Transverse colon (tissue), 4 donors: Measurements from ENCODE around the gene FSD1. TPM values are rescaled to one million over a fixed set of nuclear protein-coding genes. Genes with fewer than 3 reads are reported as not detected.

Source experiments
- DNase-seq: peaks from one replicate; pipeline ENCODE4 v3.0.0-alpha.2; 2019
- H3K27ac ChIP-seq, 4 donors: fragments of 200-600 bp; sonication (generic); 2 replicates each; pipeline ENCODE4 v1.5.1; 2016 to 2018; ENCODE audit warnings: inconsistent platforms in 4 of 4
- H3K27me3 ChIP-seq: fragments of 200-600 bp; sonication (generic); 2 replicates; pipeline ENCODE4 v1.5.1; 2017; ENCODE audit warnings: inconsistent platforms
- H3K36me3 ChIP-seq, 4 donors: fragments of 200-600 bp; sonication (generic); 2 replicates each; pipeline ENCODE4 v1.5.1; 2017 to 2019; ENCODE audit warnings: inconsistent platforms in 4 of 4
- H3K4me1 ChIP-seq, 4 donors: fragments of 200-600 bp; sonication (generic); 2 replicates each; pipeline ENCODE4 v1.5.1; 2017 to 2020; ENCODE audit warnings: inconsistent platforms in 4 of 4
- H3K4me3 ChIP-seq, 4 donors: fragments of 200-600 bp; sonication (generic); 1 replicate in 1 of 4; 2 replicates in 3 of 4; pipeline versions ENCODE4 v1.5.1 to v1.6.1; 2017 to 2019; ENCODE audit warnings: inconsistent platforms in 4 of 4
- H3K9me3 ChIP-seq, 2 donors: fragments of 200-600 bp; sonication (generic); 2 replicates each; pipeline ENCODE4 v1.5.1; 2017 to 2019; ENCODE audit warnings: inconsistent platforms in 2 of 2
- EP300 ChIP-seq: sonication (generic); formaldehyde crosslinking; IDR thresholded peaks from one replicate; pipeline ENCODE4 v1.6.1; 2017; ENCODE audit warnings: antibody characterized with exemption, low read depth
- POLR2A ChIP-seq: fragments of 450-650 bp; IDR thresholded peaks from one replicate; pipeline ENCODE4 v1.6.1; 2016; ENCODE audit warnings: antibody characterized with exemption, mild to moderate bottlenecking, moderate library complexity
- POLR2AphosphoS5 ChIP-seq, 3 donors: sonication (generic); formaldehyde crosslinking; IDR thresholded peaks; one replicate each; pipeline ENCODE4 v1.6.1; 2016; ENCODE audit warnings: antibody characterized with exemption in 3 of 3
- WGBS, 2 donors: methylation state at CpG; one replicate each; pipeline ENCODE4 v1.1.5; 2018; ENCODE audit warnings: low coverage in 1 of 2; 5-methylcytosine and 5-hydroxymethylcytosine counted together
- in situ Hi-C, 4 donors: fragments of 200-750 bp; cut with MboI; loops; one replicate each; pipeline versions ENCODE4 v1.15.0 to v1.15.1; 2017; ENCODE audit warnings: low sequenced_read_pairs in 3 of 4, low pct_ligation_motif_present in 1 of 4, low pct_unique_long_range_greater_than_20kb in 1 of 4
- intact Hi-C: fragments of 100-400 bp; cut with DNase I; formaldehyde crosslinking; loops from one replicate; pipeline ENCODE4 v1.15.1; 2023; ENCODE audit warnings: low total_unique reads
- total RNA-seq, 4 donors: library from RNA; depleted of rRNA; stranded (reverse); fragments of >200 nt; gene quantifications; one replicate each; pipeline ENCODE4 v1.1.0, GENCODE V29; 2016
- TF ChIP-seq, protein P1 (sequence below), 5 experiments: fragments of 200-600 bp in 3 of 5; fragments of 450-650 bp in 2 of 5; sonication (generic) in 3 of 5; IDR thresholded peaks; 1 replicate in 2 of 5; 2 replicates in 3 of 5; pipeline ENCODE4 v1.5.1; 2016 to 2017; ENCODE audit warnings: antibody characterized with exemption in 5 of 5, inconsistent platforms in 3 of 5, mild to moderate bottlenecking in 2 of 5, moderate library complexity in 1 of 5

Gene FSD1
- total RNA-seq, 4 donors from 2014 or later = 0.68 to 2.9 (median 1.5) TPM; not detected in 1

DNA sequence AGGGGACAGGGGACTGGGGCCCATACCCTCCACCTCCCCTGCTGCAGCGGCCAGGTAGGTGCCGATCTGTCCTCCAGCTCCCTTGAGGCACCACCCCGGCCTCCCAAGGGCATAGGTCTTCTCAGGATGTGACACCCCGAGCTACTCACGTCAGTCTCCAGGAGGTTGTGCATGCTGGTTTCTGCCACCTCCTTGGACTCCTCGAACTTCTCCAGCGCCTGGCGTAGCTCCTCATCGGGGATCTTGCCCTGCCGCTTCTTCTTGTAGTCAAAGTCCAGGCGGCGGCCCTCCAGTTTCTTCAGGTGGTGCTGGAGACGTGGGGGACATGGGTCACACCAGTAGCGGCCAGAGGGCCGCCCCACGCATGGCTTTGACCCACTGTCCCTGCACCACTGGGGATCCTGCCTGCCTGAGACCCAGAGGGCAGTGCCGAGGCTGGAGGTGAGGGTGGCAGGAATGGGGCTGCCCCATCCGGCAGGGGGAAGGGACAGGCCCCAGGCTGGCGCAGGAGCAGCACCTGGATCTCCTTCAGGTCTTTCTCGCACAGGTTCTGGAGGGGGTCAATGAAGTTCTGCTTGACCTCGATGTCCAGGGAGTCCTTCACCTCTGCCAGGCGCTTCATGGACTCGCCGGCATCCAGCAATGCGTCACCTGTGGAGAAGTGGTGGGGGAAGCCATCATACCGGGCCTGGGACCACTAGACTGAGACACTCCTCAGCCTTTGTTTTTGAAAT is 59.3 kb downstream of the FSD1 start:
- Histone ChIP-seq H3K9me3 (no peaks in the 10 kb centered on the region), H3K36me3 (peaks cover 0 to 3% (median 0%) of the 10 kb centered on the region in 4 donors), H3K27ac (no peak overlapping the region), H3K27me3 (no peaks in the 10 kb centered on the region), H3K4me1 (peaks cover 8 to 16% (median 10%) of the 10 kb centered on the region in 4 donors), H3K4me3 (no peak overlapping the region)
- intact Hi-C loops (no loop called here), in situ Hi-C loops (loop anchor here in 1 of 4 donors (25.0 kb wide), 1 partner anchor 101 kb away; no protein-coding TSS in a partner anchor)
- TF ChIP-seq POLR2AphosphoS5 (IDR thresholded peaks at IDR 0.05) (no peak), EP300 (no peak), POLR2A (no peak)
- TF ChIP-seq, protein P1, sequence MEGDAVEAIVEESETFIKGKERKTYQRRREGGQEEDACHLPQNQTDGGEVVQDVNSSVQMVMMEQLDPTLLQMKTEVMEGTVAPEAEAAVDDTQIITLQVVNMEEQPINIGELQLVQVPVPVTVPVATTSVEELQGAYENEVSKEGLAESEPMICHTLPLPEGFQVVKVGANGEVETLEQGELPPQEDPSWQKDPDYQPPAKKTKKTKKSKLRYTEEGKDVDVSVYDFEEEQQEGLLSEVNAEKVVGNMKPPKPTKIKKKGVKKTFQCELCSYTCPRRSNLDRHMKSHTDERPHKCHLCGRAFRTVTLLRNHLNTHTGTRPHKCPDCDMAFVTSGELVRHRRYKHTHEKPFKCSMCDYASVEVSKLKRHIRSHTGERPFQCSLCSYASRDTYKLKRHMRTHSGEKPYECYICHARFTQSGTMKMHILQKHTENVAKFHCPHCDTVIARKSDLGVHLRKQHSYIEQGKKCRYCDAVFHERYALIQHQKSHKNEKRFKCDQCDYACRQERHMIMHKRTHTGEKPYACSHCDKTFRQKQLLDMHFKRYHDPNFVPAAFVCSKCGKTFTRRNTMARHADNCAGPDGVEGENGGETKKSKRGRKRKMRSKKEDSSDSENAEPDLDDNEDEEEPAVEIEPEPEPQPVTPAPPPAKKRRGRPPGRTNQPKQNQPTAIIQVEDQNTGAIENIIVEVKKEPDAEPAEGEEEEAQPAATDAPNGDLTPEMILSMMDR (IDR thresholded peaks at IDR 0.05) = no peak
- DNase-seq = no peak
- 89% methylated on average over 26 of the region's 26 CpGs; no CpG with 5 or more reads in 1 of the 2 donors for WGBS, 2 donors

DNA sequence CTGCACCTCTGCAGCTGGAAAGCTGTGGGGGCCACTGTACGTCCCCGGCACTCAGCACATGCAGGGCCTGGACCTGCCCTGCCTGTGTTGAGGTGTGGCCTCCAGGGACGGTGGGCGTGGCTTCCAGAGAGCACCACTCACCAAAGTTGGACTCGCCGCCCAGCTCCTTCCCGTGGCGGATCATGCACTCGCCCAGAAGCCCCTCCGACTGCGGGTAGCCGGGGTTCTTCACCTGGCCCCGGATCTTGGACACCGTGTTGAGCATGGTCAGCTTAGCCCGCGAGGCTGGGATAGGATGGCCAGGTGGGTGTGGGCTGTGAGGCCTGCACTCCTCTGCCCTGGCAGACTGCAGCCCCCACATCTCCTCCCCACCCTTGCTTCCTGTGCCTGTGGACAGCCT is 60.9 kb downstream of the FSD1 start:
- DNase-seq = no peak
- Histone ChIP-seq H3K27me3 (no peaks in the 10 kb centered on the region), H3K36me3 (peaks cover 0 to 3% (median 0%) of the 10 kb centered on the region in 4 donors), H3K27ac (no peak overlapping the region), H3K4me3 (no peak overlapping the region), H3K9me3 (no peaks in the 10 kb centered on the region), H3K4me1 (peaks cover 23 to 32% (median 25%) of the 10 kb centered on the region in 4 donors)
- 90% methylated on average over 16 of the region's 16 CpGs; no CpG with 5 or more reads in 1 of the 2 donors for WGBS, 2 donors
- TF ChIP-seq, protein P1 (IDR thresholded peaks at IDR 0.05) = no peak
- no peak for TF ChIP-seq POLR2AphosphoS5 (IDR thresholded peaks at IDR 0.05)
- TF ChIP-seq EP300 = no peak
- TF ChIP-seq POLR2A = no peak
- in situ Hi-C loops (loop anchor here in 1 of 4 donors (25.0 kb wide), 1 partner anchor 103 kb away; no protein-coding TSS in a partner anchor), intact Hi-C loops (no loop called here)

DNA sequence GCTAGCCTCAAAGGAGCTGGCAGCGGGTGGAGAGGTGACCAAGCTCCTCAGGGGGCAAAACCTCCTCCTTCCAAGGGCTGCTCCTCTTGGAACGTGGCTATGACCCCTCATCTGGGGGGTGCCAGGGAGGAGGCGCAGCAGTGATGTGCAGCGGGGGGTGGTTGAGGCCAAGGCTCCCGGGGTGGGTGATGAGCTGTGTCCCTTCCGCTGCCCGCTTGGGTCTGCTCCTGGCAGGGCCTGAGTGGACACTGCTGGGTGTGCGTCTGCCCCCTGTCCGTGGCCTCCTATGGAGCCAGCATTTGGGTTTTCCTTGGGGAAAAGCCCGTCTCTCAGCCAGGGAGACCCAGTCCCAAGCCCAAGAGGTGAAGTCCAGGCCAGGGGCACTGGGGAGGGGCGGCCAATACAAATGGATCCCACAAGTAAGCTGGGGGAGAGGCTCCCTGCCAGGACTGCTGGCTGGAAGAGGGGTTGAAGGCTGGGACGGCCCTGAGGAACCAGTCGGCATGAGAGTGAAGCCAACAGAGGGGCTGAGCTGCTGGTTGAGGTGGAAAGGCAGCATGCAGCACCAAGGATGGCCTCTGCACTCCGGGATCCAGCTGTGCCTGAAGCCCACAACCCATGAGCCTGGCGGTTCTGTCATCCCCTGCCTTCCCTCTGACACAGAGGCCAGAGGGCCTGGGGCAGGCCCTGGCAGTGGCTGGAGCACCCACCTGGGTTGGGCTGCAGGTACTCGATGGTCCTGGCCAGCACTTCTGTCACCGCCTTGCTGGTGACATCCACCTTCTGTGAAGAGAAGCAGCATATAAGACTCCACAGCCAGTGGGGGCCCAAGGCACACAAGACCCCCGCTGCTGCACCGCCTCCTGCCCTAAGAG is 61.6 kb downstream of the FSD1 start:
- H3K4me1 ChIP-seq = peaks cover 24 to 37% (median 28%) of the 10 kb centered on the region in 4 donors
- in situ Hi-C loops (loop anchor here in 1 of 4 donors (25.0 kb wide), 1 partner anchor 104 kb away; no protein-coding TSS in a partner anchor), intact Hi-C loops (no loop called here)
- H3K27me3 ChIP-seq = no peaks in the 10 kb centered on the region
- H3K36me3 ChIP-seq = peaks cover 0 to 3% (median 0%) of the 10 kb centered on the region in 4 donors
- no peak overlapping the region for H3K4me3 ChIP-seq
- no peak overlapping the region for H3K27ac ChIP-seq
- TF ChIP-seq POLR2A (no peak), POLR2AphosphoS5 (IDR thresholded peaks at IDR 0.05) (no peak), EP300 (no peak)
- TF ChIP-seq, protein P1 (IDR thresholded peaks at IDR 0.05) = no peak
- no peaks in the 10 kb centered on the region for H3K9me3 ChIP-seq
- WGBS, 2 donors = 91% methylated on average over 17 of the region's 19 CpGs; no CpG with 5 or more reads in 1 of the 2 donors
- no peak for DNase-seq
